HFFc6 (cell line): ENCODE data around the gene FH. TPM values are rescaled to one million over a fixed set of nuclear protein-coding genes. Genes with fewer than 3 reads are reported as not detected.

Source experiments
- DNase-seq: peaks from one replicate; pipeline ENCODE4 v3.0.0-alpha.2; 2018
- H3K27ac Mint-ChIP-seq: 2 replicates; pipeline ENCODE4 v1.8.0; 2020; ENCODE audit warnings: mild to moderate bottlenecking, mixed read lengths
- H3K27me3 Mint-ChIP-seq: 2 replicates; pipeline ENCODE4 v1.8.0; 2021; ENCODE audit warnings: mild to moderate bottlenecking, moderate library complexity, mixed read lengths; ENCODE audit not compliant: insufficient read depth
- H3K36me3 Mint-ChIP-seq: 2 replicates; pipeline ENCODE4 v1.8.0; 2021; ENCODE audit warnings: low read depth, mixed read lengths
- H3K4me1 Mint-ChIP-seq: 2 replicates; pipeline ENCODE4 v1.8.0; 2020; ENCODE audit warnings: low read depth, mixed read lengths
- H3K4me3 Mint-ChIP-seq: 2 replicates; pipeline ENCODE4 v1.8.0; 2020; ENCODE audit warnings: mild to moderate bottlenecking, moderate library complexity, mixed read lengths
- H3K9me3 Mint-ChIP-seq: 2 replicates; pipeline ENCODE4 v1.8.0; 2020; ENCODE audit warnings: mild to moderate bottlenecking, mixed read lengths
- total RNA-seq, 6 experiments: library from RNA; stranded (reverse); fragmentation: NEBNext Ultra II Directional; extraction: Animal tissue kit (Norgen Biotek cat#: 25700); gene quantifications; 2 replicates in 1 of 6; 3 replicates in 5 of 6; pipeline ENCODE4 v1.2.3, GENCODE V29; 2021
- TF ChIP-seq, protein P1 (sequence below): fragments of 200-600 bp; sonication (generic); IDR thresholded peaks from 2 replicates; pipeline ENCODE4 v1.5.0; 2021; ENCODE audit warnings: antibody characterized with exemption, mild to moderate bottlenecking

FH gene
- total RNA-seq, 6 experiments from 2014 or later, result 107 to 137 (median 123) TPM

DNA sequence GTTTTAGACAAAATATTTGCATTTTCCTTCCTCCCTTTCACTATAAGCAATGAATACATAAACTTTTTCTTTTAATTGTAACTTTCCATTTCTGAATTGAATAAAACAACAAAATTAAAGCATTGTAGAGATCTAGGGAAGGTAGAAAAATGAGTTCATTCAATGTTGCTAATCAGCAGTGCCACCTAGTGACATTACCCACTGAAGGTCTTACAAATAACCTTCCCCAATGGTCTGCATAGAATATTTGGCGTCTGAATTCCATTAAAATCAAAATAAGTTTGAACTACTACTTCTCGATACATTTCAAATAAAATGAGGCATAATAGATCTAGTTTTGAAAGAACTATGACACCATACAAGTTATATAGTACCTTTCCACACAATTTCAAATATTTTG is 19.6 kb downstream of the FH start:
- H3K4me3 Mint-ChIP-seq, result no peak overlapping the region
- DNase-seq, result peak; percentile 44
- no peaks in the 10 kb centered on the region for H3K27me3 Mint-ChIP-seq
- peaks cover 38% of the 10 kb centered on the region for H3K36me3 Mint-ChIP-seq
- H3K9me3 Mint-ChIP-seq, result no peaks in the 10 kb centered on the region
- TF ChIP-seq, protein P1, sequence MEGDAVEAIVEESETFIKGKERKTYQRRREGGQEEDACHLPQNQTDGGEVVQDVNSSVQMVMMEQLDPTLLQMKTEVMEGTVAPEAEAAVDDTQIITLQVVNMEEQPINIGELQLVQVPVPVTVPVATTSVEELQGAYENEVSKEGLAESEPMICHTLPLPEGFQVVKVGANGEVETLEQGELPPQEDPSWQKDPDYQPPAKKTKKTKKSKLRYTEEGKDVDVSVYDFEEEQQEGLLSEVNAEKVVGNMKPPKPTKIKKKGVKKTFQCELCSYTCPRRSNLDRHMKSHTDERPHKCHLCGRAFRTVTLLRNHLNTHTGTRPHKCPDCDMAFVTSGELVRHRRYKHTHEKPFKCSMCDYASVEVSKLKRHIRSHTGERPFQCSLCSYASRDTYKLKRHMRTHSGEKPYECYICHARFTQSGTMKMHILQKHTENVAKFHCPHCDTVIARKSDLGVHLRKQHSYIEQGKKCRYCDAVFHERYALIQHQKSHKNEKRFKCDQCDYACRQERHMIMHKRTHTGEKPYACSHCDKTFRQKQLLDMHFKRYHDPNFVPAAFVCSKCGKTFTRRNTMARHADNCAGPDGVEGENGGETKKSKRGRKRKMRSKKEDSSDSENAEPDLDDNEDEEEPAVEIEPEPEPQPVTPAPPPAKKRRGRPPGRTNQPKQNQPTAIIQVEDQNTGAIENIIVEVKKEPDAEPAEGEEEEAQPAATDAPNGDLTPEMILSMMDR, result peak; percentile 81
- H3K4me1 Mint-ChIP-seq, result peaks cover 19% of the 10 kb centered on the region
- H3K27ac Mint-ChIP-seq, result no peak overlapping the region

DNA sequence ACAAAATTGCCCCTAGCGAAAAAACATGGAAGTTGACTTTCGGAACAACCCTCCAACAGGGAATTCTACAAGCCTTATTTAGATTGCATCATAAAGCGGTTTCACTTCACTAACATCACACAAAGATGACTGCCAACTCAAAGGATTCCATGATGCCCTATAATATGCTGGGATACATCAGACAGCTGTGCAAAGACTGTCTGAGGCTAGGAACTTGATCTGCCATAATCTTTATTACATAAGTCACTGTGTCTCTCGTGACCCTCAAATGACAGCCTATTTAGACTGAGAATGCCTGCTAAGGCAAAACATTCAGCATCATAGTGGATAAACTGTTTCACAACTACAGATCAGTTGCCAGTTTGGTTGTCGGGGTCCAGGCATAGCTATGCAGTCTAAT is 23.8 kb downstream of the FH start:
- Mint-ChIP-seq H3K36me3 (peaks cover 44% of the 10 kb centered on the region), H3K27ac (no peak overlapping the region), H3K4me1 (peaks cover 13% of the 10 kb centered on the region), H3K9me3 (no peaks in the 10 kb centered on the region), H3K4me3 (no peak overlapping the region), H3K27me3 (no peaks in the 10 kb centered on the region)
- no peak for DNase-seq
- TF ChIP-seq, protein P1, result no peak

DNA sequence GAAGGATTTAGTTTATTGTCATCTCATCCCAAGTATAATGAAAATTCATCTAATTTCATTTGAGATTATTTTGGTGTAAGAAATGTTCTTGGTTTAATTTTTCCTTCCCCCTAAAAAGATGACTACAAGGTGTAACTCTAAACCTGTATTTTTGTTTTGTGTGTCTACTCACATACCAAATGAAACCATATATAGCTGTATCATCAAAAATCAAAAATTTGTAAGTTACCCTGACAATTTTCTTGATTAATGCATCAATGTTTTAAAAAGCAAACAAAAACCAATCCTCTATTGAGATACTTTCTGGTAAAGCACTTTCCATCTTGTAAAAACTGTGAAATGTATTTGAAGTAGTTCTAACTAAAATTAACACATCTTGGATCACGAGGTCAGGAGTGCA is 30.8 kb downstream of the FH start:
- Mint-ChIP-seq H3K27me3 (no peaks in the 10 kb centered on the region; the same call in 1 of the 2 replicates), H3K27ac (no peak overlapping the region), H3K36me3 (peaks cover 30% of the 10 kb centered on the region), H3K4me1 (peaks cover 24% of the 10 kb centered on the region), H3K4me3 (no peak overlapping the region), H3K9me3 (no peaks in the 10 kb centered on the region)
- DNase-seq, result no peak
- TF ChIP-seq, protein P1, result no peak

DNA sequence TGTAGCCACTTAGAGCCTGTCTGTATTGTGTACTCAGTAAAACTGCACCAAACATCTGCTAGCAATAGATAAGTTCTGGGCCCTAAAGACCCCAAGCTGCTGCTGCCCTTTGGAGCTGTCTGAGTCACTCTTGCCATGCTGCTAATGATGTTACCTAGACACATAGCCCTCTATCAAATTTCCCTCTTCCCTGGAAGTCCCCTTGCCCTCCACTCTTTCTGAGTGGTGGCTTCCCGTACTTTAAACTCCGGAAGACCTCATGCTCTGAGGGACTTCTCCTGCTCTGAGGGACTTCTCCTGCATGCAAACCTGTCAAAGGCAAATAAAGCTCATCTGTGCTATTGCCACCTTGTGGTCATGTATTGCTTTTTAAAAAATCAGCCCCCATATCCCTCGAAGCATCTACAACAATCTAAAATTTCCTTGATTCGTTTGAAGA is 34.0 kb downstream of the FH start:
- DNase-seq, result peak; percentile 13
- Mint-ChIP-seq H3K27ac (no peak overlapping the region), H3K27me3 (no peaks in the 10 kb centered on the region; the same call in 1 of the 2 replicates), H3K36me3 (peaks cover 33% of the 10 kb centered on the region), H3K4me3 (0 out of 2 replicates have a peak overlapping the region, but pooled peaks have one; percentile 27), H3K9me3 (no peaks in the 10 kb centered on the region; the same call in 1 of the 2 replicates), H3K4me1 (peaks cover 54% of the 10 kb centered on the region)
- TF ChIP-seq, protein P1, result peak; percentile 77

DNA sequence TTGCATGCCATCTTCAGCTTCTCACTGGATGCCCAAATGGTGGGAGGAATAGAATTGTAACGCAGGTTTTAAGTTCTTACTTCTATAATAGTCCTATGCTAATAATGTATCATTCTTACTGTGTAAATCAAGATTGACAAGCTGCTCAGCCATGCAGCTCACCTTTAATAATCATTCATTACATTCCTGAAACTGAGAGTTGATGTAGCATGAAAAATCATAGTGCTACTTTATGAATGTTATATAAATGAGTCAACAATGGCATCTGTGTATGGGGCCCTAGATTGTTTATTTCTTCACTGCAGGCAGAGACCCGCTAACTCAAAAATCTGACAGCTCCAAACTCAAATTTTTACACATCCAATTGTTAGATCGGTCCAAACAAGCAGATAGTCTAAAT is 34.4 kb downstream of the FH start:
- Mint-ChIP-seq H3K27me3 (no peaks in the 10 kb centered on the region; the same call in 1 of the 2 replicates), H3K4me3 (no peak overlapping the region), H3K4me1 (peaks cover 54% of the 10 kb centered on the region), H3K27ac (no peak overlapping the region), H3K9me3 (no peaks in the 10 kb centered on the region; the same call in 1 of the 2 replicates), H3K36me3 (peaks cover 34% of the 10 kb centered on the region)
- TF ChIP-seq, protein P1, result no peak
- no peak for DNase-seq
